Pancreas (tissue), 10 donors: ENCODE measurements around the gene ZBTB20. TPM values are rescaled to one million over a fixed set of nuclear protein-coding genes. Genes with fewer than 3 reads are reported as not detected.
A peak's percentile ranks its signal among the peaks of the same experiment; 100 is the strongest.

Source experiments
- ATAC-seq, 4 donors: fragments of 200-7000 bp; cut with Tn5 transposase; one replicate each; pipeline versions ENCODE4 v1.8.0 to v1.9.1; 2020; ENCODE audit warnings: mild to moderate bottlenecking in 4 of 4, moderate library complexity in 4 of 4
- DNase-seq, 6 donors: peaks; one replicate each; pipeline ENCODE4 v3.0.0-alpha.2; 2020
- FAIRE-seq: peaks from 2 replicates; lab custom pipeline; 2012; peaks lifted over from hg19 to GRCh38; lab: Jason Lieb, UNC
- H3K27ac ChIP-seq, 4 donors: fragments of 200-600 bp; sonication (generic); 1 replicate in 3 of 4; 2 replicates in 1 of 4; pipeline versions ENCODE4 v1.5.0 to v1.8.0; 2020
- H3K27me3 ChIP-seq, 4 donors: fragments of 200-600 bp; one replicate each; pipeline ENCODE4 v1.8.0; 2021
- H3K36me3 ChIP-seq, 3 donors: fragments of 200-600 bp; sonication (generic) in 1 of 3; one replicate each; pipeline versions ENCODE4 v1.5.0 to v1.8.0; 2020 to 2021
- H3K4me1 ChIP-seq, 3 donors: fragments of 200-600 bp; one replicate each; pipeline ENCODE4 v1.8.0; 2021
- H3K4me3 ChIP-seq, 4 donors: fragments of 200-600 bp; sonication (generic) in 2 of 4; one replicate each; pipeline versions ENCODE4 v1.5.0 to v1.8.0; 2020 to 2021
- H3K9me3 ChIP-seq, 4 donors: fragments of 200-600 bp; one replicate each; pipeline ENCODE4 v1.8.0; 2021
- WGBS, 2 donors: extraction: QIAGEN DNeasy Blood & Tissue Kit; methylation state at CpG; one replicate each; pipeline ENCODE4 v1.1.7; 2013; 5-methylcytosine and 5-hydroxymethylcytosine counted together
- intact Hi-C, 3 donors: fragments of 100-400 bp; cut with DNase I; formaldehyde crosslinking; loops; one replicate each; pipeline versions ENCODE4 v1.11.1 to v1.14.2; 2022
- polyA plus RNA-seq, 2 donors: library from polyadenylated mRNA; stranded (reverse); fragments of 200-250 nt; gene quantifications; one replicate each; pipeline ENCODE4 v1.2.3, GENCODE V29; 2013
- total RNA-seq, 6 donors: library from RNA; stranded (reverse); fragmentation: NEBNext Ultra II Directional in 4 of 6; extraction: Animal tissue kit (Norgen Biotek cat#: 25700) in 4 of 6; gene quantifications; one replicate each; pipeline versions ENCODE4 v1.2.1 to v1.2.4, GENCODE V29; 2021 to 2023
- TF ChIP-seq, protein P1 (sequence below), 4 donors: fragments of 200-600 bp; sonication (generic) in 3 of 4; IDR thresholded peaks; one replicate each; pipeline versions ENCODE4 v1.5.0 to v1.8.0; 2021; ENCODE audit warnings: antibody characterized with exemption in 4 of 4
- donor health status: healthy with polysubstance abuse.
- donor health status: DM: no; HTN: no; CAD: no; lungs with moderate emphysema.
- donor health status: DM: no; HTN: no; CAD: no.
- donor health status: control.
- donor health status: control.
- donor health status: Bipolar disorder and iron deficiency.
- donor health status: DM: yes; HTN: yes; CAD: no.
- donor health status: DM: no; HTN: no; CAD: no.
- donor health status: DM: no; HTN: no; CAD: no.
- donor health status: DM: yes; HTN: yes; CAD: no.

The ZBTB20 gene
- total and polyA plus RNA-seq, 8 donors: 1.3 to 81.5 (median 43.7) TPM

GRCh38 chr3:114518206-114518808, 628.8 kb downstream of the ZBTB20 start:
- H3K4me1 ChIP-seq: peaks cover 0 to 3% (median 0%) of the 10 kb centered on the region in 3 donors
- FAIRE-seq: no peak
- no peaks in the 10 kb centered on the region for H3K36me3 ChIP-seq
- no peaks in the 10 kb centered on the region for H3K9me3 ChIP-seq
- 75% methylated on average over 1 of the region's 1 CpG for WGBS, 2 donors
- no peaks in the 10 kb centered on the region for H3K27me3 ChIP-seq
- no peak for DNase-seq
- ATAC-seq: no peak
- no peak overlapping the region for H3K27ac ChIP-seq
- intact Hi-C loops: no loop called here
- TF ChIP-seq, protein P1, sequence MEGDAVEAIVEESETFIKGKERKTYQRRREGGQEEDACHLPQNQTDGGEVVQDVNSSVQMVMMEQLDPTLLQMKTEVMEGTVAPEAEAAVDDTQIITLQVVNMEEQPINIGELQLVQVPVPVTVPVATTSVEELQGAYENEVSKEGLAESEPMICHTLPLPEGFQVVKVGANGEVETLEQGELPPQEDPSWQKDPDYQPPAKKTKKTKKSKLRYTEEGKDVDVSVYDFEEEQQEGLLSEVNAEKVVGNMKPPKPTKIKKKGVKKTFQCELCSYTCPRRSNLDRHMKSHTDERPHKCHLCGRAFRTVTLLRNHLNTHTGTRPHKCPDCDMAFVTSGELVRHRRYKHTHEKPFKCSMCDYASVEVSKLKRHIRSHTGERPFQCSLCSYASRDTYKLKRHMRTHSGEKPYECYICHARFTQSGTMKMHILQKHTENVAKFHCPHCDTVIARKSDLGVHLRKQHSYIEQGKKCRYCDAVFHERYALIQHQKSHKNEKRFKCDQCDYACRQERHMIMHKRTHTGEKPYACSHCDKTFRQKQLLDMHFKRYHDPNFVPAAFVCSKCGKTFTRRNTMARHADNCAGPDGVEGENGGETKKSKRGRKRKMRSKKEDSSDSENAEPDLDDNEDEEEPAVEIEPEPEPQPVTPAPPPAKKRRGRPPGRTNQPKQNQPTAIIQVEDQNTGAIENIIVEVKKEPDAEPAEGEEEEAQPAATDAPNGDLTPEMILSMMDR (IDR thresholded peaks at IDR 0.05): no peak
- no peak overlapping the region for H3K4me3 ChIP-seq

DNA sequence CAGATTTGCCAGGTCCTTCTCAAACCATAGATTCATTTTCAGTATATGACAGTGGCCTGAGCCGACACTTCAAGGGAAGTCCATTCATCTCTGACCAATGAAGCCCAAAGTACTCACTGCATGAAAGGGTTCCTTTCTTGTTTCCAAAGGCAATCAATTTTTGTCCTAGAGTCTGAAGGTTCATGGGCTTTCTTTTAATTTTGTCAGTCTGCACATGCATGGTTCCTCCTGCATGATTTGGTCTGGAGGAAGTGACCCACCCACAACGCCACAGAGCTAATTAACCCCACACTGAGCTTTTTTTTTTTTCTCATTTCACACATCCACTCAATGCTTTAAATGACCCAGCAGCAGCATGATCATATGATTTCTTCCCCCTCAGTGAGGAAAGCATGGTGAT, 636.9 kb downstream of the ZBTB20 start:
- DNase-seq (no peak), FAIRE-seq (no peak), ATAC-seq (no peak)
- H3K4me1 ChIP-seq: peaks cover 0 to 5% (median 0%) of the 10 kb centered on the region in 3 donors
- H3K27ac ChIP-seq: no peak overlapping the region
- no peaks in the 10 kb centered on the region for H3K9me3 ChIP-seq
- TF ChIP-seq, protein P1 (IDR thresholded peaks at IDR 0.05): no peak
- H3K27me3 ChIP-seq: no peaks in the 10 kb centered on the region
- 80 to 82% methylated on average over 2 of the region's 2 CpGs for WGBS, 2 donors
- H3K36me3 ChIP-seq: no peaks in the 10 kb centered on the region
- no peak overlapping the region for H3K4me3 ChIP-seq
- intact Hi-C loops: no loop called here

DNA sequence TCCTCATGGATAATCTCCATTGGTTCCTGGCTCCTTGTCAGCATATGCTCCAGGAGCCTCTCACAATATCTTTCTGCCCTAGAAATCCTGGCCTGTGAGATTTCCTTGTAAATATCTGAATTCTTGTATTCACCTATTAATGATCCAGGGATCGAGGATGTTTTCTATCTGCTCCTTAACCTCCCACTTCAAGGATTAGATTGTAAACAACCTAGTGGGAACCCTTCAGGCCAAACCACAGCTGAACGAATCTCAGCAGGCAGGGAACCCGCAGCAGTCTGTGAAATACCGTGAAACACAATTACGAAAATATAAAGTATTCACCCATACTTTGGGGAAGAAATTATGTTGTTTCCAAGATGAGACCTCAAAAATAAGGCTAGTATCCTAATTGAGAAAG, 637.3 kb downstream of the ZBTB20 start:
- TF ChIP-seq, protein P1 (IDR thresholded peaks at IDR 0.05): no peak
- H3K4me3 ChIP-seq: no peak overlapping the region
- no peak for FAIRE-seq
- H3K27me3 ChIP-seq: no peaks in the 10 kb centered on the region
- H3K36me3 ChIP-seq: no peaks in the 10 kb centered on the region
- intact Hi-C loops: no loop called here
- 89 to 95% methylated on average over 5 of the region's 5 CpGs for WGBS, 2 donors
- H3K4me1 ChIP-seq: peaks cover 0 to 5% (median 0%) of the 10 kb centered on the region in 3 donors
- no peak for ATAC-seq
- no peak for DNase-seq
- H3K9me3 ChIP-seq: no peaks in the 10 kb centered on the region
- no peak overlapping the region for H3K27ac ChIP-seq

DNA sequence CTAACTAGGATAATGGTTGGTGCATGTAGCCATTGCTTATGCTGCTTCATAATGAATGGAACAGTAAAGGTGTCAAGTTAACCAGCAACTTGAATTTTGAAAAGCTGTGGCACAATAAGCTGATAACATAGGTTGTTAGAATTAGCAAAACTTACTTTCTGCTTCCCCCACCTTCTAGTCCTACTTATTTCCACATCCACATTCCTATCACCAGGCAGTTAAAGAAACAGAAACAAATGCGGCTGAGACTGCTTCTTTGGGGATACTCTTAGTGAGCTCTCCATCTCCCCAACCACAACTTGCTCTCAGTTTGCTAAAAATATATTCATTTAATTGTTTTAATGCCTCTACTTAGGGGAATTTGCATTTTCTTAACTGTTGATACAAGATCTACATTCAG, 638.1 kb downstream of the ZBTB20 start:
- 90 to 97% methylated on average over 1 of the region's 1 CpG for WGBS, 2 donors
- Histone ChIP-seq H3K9me3 (no peaks in the 10 kb centered on the region), H3K27ac (no peak overlapping the region), H3K4me1 (peaks cover 0 to 5% (median 0%) of the 10 kb centered on the region in 3 donors), H3K27me3 (no peaks in the 10 kb centered on the region), H3K4me3 (no peak overlapping the region), H3K36me3 (no peaks in the 10 kb centered on the region)
- peak in 1 of 4 donors; percentile 19 for ATAC-seq
- FAIRE-seq: no peak
- intact Hi-C loops: no loop called here
- DNase-seq: no peak
- TF ChIP-seq, protein P1 (IDR thresholded peaks at IDR 0.05): no peak

- ATAC-seq (no peak), DNase-seq (no peak), FAIRE-seq (no peak)
- WGBS, 2 donors: 82 to 88% methylated on average over 1 of the region's 1 CpG
- TF ChIP-seq, protein P1 (IDR thresholded peaks at IDR 0.05): no peak
- no peaks in the 10 kb centered on the region for H3K9me3 ChIP-seq
- no peak overlapping the region for H3K27ac ChIP-seq
- H3K4me1 ChIP-seq: peaks cover 0 to 5% (median 0%) of the 10 kb centered on the region in 3 donors
- intact Hi-C loops: no loop called here
- no peak overlapping the region for H3K4me3 ChIP-seq
- H3K36me3 ChIP-seq: no peaks in the 10 kb centered on the region
- no peaks in the 10 kb centered on the region for H3K27me3 ChIP-seq
Observed at GRCh38 chr3:114508208-114508607, 638.9 kb downstream of the ZBTB20 start.
